H1 (cell line): ENCODE data around the gene ARHGEF18. TPM values are rescaled to one million over a fixed set of nuclear protein-coding genes. Genes with fewer than 3 reads are reported as not detected.

Experiments
- CBX5 ChIP-seq: fragments of 300-800, 300-1000 bp; sonication (generic); IDR thresholded peaks from 2 replicates; pipeline ENCODE4 v1.7.1; 2016; ENCODE audit warnings: antibody characterized with exemption, low read length, low read depth
- EP300 ChIP-seq, 2 experiments: IDR thresholded peaks; 1 replicate in 1 of 2; 2 replicates in 1 of 2; pipeline ENCODE4 v1.6.1; 2011 to 2012; ENCODE audit warnings: low read depth in 2 of 2, low read length in 2 of 2, mild to moderate bottlenecking in 2 of 2, borderline replicate concordance in 1 of 2, inconsistent platforms in 1 of 2, moderate library complexity in 1 of 2
- GTF2F1 ChIP-seq: IDR thresholded peaks from 2 replicates; pipeline ENCODE4 v1.6.1; 2012; ENCODE audit warnings: low read depth, low read length, improper control_type of control experiment, borderline replicate concordance
- RAD21 ChIP-seq, 2 experiments: IDR thresholded peaks in 1 of 2; conservative IDR thresholded peaks in 1 of 2; 2 replicates each; pipeline ENCODE4 v1.6.1; 2011; ENCODE audit warnings: low read depth in 2 of 2, low read length in 2 of 2, improper control_type of control experiment in 1 of 2, inconsistent platforms in 1 of 2, mild to moderate bottlenecking in 1 of 2, moderate library complexity in 1 of 2
- RNF2 ChIP-seq: fragments of 200-900, 300-1000 bp; sonication (generic); IDR thresholded peaks from 2 replicates; pipeline ENCODE4 v1.7.1; 2016; ENCODE audit warnings: borderline replicate concordance, low read depth, mild to moderate bottlenecking, antibody characterized with exemption, low read length; ENCODE audit not compliant: poor library complexity, severe bottlenecking; ENCODE audit errors: missing control alignments
- SUZ12 ChIP-seq: fragments of 200-600 bp; sonication (generic); IDR thresholded peaks from 2 replicates; pipeline ENCODE4 v1.6.1; 2012; ENCODE audit warnings: mild to moderate bottlenecking, inconsistent platforms, low read length, moderate library complexity, mixed read lengths
- YY1 ChIP-seq: IDR thresholded peaks from 2 replicates; pipeline ENCODE4 v1.6.1; 2011; ENCODE audit warnings: low read depth, mild to moderate bottlenecking, low read length
- polyA plus RNA-seq, 7 experiments: library from polyadenylated mRNA; depleted of rRNA in 3 of 7; stranded (reverse) in 5 of 7; unstranded in 2 of 7; fragments of >200 nt in 5 of 7; fragments of 200-250 nt in 2 of 7; gene quantifications; 1 replicate in 5 of 7; 2 replicates in 1 of 7; 4 replicates in 1 of 7; pipeline versions ENCODE4 v1.2.1 to v1.2.3, GENCODE V29; 2011 to 2013; ENCODE audit warnings: missing spikeins in 2 of 7, mixed read lengths in 2 of 7
- total RNA-seq: library from RNA; stranded (reverse); fragmentation: NEBNext Ultra II Directional; extraction: Animal tissue kit (Norgen Biotek cat#: 25700); gene quantifications from 2 replicates; pipeline ENCODE4 v1.2.1, GENCODE V29; 2021
- TF ChIP-seq, protein P1 (sequence below): IDR thresholded peaks from 2 replicates; pipeline ENCODE4 v1.6.1; 2012; ENCODE audit warnings: low read length, inconsistent platforms
- TF ChIP-seq, protein P2 (sequence below), 3 experiments: IDR thresholded peaks; 1 replicate in 2 of 3; 2 replicates in 1 of 3; pipeline versions ENCODE4 v1.5.1 to v1.6.1; 2011; ENCODE audit warnings: low read length in 3 of 3, mild to moderate bottlenecking in 3 of 3, inconsistent platforms in 2 of 3, low read depth in 1 of 3, moderate library complexity in 1 of 3; ENCODE audit not compliant: insufficient read depth in 1 of 3; ENCODE audit errors: control extremely low read depth in 1 of 3

ARHGEF18 gene
- total and polyA plus RNA-seq, 2 of the 8 experiments (the other 6 are each of a cell fraction or from before 2014, with no cell fraction given): 12.2 to 35.9 TPM

DNA sequence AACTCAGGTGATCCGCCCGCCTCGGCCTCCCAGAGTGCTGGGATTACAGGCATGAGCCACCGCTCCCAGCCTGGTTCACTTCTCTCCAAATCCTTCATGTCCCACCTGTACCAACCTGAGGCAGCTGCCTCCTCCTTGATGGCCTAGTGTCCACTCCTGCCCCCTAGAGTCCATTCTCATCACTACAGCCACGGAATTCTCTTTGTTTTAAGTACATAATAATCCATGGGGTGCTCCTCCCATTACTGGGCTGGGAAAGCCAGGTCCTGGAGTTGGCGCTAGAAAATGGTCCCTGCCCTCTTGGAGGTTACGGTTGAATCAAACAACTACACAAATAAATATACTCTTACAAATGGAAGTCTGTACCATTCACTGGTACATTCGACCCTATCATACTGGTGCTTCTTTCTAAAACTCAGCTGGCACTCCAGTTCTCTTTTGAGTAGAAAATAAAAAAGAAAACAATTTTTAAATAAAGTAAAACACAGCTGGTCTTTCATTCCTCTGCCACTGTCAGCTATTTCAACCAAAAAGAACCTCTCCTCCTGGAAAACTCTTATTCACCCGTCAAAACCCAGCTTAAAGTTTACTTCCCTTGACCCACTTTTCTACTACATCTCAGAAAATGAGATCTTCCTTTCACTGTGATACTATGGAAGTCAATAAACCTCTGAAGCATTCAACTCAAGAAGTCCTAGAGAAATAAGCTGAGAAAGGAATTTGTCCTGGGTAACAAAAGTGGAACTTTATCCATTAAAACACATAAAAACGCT, 22.4 kb upstream of the ARHGEF18 start (continued):
- TF ChIP-seq RNF2 (no peak), CBX5 (no peak), SUZ12 (no peak), RAD21 (IDR thresholded peaks at IDR 0.05 in 1 of 2, conservative IDR thresholded peaks at IDR 0.05 in 1 of 2; ENCODE audit: low read depth in 2 of 2, low read length in 2 of 2) (peak; percentile 67 to 73), EP300 (IDR thresholded peaks at IDR 0.05; ENCODE audit: borderline replicate concordance in 1 of 2, low read depth in 2 of 2, low read length in 2 of 2) (no peak), GTF2F1 (no peak), YY1 (0 out of 2 replicates have a peak, but pooled peaks have one; percentile 7)
- TF ChIP-seq, protein P1, sequence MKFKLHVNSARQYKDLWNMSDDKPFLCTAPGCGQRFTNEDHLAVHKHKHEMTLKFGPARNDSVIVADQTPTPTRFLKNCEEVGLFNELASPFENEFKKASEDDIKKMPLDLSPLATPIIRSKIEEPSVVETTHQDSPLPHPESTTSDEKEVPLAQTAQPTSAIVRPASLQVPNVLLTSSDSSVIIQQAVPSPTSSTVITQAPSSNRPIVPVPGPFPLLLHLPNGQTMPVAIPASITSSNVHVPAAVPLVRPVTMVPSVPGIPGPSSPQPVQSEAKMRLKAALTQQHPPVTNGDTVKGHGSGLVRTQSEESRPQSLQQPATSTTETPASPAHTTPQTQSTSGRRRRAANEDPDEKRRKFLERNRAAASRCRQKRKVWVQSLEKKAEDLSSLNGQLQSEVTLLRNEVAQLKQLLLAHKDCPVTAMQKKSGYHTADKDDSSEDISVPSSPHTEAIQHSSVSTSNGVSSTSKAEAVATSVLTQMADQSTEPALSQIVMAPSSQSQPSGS: no peak
- TF ChIP-seq, protein P2, sequence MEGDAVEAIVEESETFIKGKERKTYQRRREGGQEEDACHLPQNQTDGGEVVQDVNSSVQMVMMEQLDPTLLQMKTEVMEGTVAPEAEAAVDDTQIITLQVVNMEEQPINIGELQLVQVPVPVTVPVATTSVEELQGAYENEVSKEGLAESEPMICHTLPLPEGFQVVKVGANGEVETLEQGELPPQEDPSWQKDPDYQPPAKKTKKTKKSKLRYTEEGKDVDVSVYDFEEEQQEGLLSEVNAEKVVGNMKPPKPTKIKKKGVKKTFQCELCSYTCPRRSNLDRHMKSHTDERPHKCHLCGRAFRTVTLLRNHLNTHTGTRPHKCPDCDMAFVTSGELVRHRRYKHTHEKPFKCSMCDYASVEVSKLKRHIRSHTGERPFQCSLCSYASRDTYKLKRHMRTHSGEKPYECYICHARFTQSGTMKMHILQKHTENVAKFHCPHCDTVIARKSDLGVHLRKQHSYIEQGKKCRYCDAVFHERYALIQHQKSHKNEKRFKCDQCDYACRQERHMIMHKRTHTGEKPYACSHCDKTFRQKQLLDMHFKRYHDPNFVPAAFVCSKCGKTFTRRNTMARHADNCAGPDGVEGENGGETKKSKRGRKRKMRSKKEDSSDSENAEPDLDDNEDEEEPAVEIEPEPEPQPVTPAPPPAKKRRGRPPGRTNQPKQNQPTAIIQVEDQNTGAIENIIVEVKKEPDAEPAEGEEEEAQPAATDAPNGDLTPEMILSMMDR (IDR thresholded peaks at IDR 0.05; ENCODE audit: control extremely low read depth in 1 of 3, insufficient read depth in 1 of 3, low read depth in 1 of 3, low read length in 3 of 3): peak; percentile 67 to 78 (median 72)
